Measurements from ENCODE around the gene MBTPS2. TPM values are rescaled to one million over a fixed set of nuclear protein-coding genes. Genes with fewer than 3 reads are reported as not detected.

The MBTPS2 gene
- 11.6 and 18.0 TPM in 2 replicates for total RNA-seq

DNA sequence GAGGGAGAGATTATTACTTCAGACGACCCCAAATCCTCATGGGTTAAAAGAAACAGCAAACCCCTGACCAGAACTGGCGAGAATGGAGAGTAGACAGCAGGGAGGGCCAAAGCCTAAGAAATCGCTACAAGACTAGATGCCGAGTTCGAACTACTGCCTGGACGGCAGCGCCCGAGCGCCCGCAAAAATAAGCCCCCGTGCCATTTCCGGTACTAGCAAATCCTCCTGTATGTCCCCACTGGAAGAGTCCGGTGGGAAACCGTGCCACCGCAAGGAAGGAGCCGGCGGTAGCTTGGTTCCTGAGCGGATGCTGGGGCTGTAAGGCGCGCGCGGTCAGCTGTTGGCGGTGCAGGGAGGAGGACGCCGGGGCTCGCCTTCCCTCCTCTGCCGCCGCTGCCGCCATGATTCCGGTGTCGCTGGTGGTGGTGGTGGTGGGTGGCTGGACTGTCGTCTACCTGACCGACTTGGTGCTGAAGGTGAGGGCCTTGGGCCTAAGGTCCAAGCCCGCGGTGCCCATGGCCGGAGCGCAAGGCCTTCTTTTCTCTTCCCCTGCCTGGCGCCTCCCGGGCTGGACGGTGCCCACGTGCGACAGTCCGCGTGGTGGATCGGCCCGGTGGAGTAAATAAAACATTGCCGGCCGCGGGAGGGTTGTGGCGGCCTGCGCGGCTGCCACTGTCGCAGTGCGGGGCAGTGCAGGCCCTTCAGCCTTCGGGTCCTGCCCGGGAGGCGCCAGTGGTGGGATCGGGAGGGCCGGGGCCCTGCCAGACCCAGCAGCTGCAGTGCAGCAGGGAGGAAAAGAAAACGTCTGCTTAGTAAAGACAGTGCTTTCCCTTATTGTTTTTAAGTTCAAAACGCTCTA is at the start of gene MBTPS2:
Gene MBTPS2 (plus strand): TSS at position 284 of the 859 bp plus-strand sequence. CDS start 118 bp downstream, at position 402.

GRCh38 chrX:21855937-21856415 is 16.6 kb downstream of the MBTPS2 start, which contains the start of gene YY2:
Gene YY2, plus strand, starts transcription at chrX:21855987. Its CDS starts 498 bp downstream, at chrX:21856485.

Other genes with a start within 250 kb of the MBTPS2 start
- not detected in 2 replicates for gene KLHL34, start 181.3 kb upstream of the MBTPS2 start, total RNA-seq
- gene SMPX, start 81.5 kb upstream of the MBTPS2 start, total RNA-seq: not detected in 2 replicates
- gene YY2, start 16.4 kb downstream of the MBTPS2 start, total RNA-seq: 0.65 and 4.1 TPM in 2 replicates
- gene SMS, start 101.1 kb downstream of the MBTPS2 start, total RNA-seq: 64.7 and 138 TPM in 2 replicates
- gene PHEX, start 192.7 kb downstream of the MBTPS2 start, total RNA-seq: under 0.01 and 0.56 TPM in 2 replicates